Fibroblast of upper back skin (primary cell): ENCODE results near the gene NFYB.
"Not testable (repeated sequence)": the region's sequence is repeated elsewhere in the genome, so short reads cannot be mapped to it uniquely, and the experiment has no call there.

Experiments used
- DNase-seq: peaks from one replicate; pipeline ENCODE4 v3.0.0-alpha.2; 2013

NFYB gene

DNA sequence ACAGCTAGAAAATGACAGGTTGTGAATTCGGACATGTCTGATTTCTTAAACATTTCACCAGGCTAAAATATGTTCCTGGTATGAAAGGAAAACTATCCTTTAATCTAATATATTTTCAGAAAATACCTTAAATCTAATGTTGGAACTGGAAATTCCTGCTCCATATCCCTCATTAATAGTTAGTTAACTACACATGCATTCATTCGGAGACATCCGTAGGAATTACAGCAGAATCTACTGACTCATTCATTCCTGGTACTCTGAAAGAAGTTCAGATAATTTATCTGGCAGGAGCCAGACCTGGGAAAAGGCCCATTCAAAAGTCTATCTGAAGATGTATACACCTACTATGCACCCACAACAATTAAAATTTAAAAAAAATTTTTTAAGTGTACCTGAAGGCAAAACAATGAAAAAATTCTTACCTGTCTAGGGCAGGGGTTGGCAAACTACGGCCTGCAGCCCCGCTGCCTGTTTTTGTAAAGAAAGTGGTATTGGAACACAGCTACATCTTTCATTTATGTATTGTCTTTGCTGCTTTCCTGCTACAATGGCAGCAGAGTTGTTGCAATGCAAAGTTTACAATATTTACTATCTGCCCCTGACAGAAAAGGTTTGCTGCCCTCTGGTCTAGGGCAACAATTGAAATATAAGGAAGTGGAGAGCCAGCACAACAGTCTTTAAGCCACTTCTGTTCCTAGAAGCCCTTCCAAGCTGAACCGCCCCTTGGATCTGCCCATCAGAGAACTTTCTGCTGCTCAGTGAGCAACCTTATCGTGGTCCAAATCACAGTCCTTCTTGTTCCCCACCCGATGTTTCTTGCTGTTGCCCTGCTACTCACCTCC, 17.9 kb upstream of the NFYB start:
- no peak for DNase-seq

DNA sequence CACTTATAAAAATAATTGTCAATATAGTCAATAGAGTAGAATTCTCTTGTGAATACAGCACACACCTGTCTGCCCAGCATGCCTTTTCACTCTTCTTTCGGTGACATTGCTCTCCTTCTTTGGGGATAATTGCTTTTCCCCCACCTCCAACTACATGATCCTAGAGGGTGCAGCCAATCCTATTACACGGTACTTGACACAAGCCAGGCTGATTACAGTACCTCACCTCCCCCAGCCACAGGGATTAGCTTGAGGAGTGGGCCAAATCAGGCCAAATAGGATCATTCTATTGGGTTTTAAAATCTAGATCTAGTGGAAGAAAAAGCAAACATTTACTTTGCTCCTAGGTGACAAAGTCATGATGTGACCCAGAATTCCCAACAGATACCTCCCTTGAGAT, 16.8 kb upstream of the NFYB start:
- DNase-seq, result no peak

DNA sequence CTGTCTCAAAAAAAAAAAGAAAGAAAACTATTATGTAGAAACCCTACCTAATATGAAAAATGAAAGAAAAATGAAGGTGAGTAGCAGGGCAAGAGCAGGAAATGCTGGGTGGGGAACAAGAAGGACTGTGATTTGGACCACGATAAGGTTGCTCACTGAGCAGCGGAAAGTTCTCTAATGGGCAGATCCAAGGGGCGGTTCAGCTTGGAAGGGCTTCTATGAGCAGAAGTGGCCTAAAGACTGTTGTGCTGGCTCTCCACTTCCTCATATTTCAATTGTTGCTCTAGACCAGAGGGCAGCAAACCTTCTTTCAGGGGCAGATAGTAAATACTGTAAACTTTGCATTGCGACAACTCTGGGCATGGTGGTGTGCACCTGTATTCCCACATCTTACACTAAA, 16.3 kb upstream of the NFYB start:
- no peak for DNase-seq

DNA sequence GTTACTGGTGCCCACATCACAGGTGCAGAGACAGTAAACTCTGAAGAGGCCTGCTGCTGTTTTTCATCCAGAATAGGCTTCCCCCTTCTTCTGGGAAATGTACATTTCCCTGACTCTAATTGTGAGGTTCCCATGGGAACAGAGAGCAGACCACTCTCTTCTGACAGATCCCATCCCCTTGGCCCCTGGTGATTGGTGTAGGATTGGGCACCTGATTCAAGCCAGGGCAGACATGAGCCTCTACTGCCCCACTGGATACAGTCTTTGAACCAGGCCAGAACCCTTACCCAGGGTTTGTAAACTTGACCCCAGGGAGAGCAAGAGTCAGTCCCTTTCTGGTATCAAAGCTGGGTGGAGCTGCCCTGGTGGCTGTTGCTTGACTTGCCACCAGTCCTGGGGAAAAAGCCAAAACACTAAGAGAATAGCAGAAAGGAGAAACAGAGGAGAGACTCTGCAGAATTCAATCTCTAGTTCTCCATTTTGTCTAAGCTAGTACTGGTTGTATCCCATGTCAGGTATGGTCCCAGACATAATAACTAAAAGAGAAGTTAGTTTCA, 14.8 kb upstream of the NFYB start:
- no peak for DNase-seq

DNA sequence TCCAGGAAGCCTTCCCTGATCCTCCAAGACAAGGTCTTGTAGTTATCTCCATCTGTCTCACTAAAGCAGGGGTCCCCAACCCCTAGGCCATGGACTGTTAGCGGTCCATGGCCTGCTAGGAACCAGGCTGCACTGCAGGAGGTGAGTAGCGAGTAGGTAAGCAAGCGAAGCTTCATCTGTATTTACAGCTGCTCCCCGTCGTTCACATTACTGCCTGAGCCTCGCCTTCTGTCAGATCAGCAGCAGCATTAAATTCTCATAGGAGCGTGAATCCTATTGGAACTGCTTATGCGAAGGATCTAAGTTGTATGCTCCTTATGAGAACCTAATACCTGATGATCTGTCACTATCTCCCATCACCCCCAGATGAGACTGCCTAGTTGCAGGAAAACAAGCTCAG, 12.4 kb upstream of the NFYB start:
- DNase-seq, result no peak

DNA sequence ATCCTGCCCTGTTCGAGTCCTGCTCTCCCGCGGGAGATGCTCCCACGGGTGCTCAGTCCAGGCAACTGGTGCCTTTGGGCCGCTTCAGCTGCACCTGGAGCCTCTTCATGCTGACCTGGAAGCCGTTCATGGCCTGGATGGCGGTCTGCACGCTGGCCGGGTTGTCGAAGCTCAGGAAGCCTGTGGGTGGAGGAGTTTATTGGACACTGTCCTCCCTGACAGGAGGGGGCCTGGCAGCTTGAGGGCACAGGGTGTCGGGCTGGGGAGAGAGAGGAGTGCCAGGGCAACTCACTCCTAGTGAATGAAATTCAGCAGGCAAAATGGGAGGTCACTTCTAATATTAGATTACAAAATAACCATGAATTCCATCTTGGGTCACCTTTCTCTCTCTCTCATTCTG, 9.3 kb upstream of the NFYB start:
- DNase-seq, result no peak

DNA sequence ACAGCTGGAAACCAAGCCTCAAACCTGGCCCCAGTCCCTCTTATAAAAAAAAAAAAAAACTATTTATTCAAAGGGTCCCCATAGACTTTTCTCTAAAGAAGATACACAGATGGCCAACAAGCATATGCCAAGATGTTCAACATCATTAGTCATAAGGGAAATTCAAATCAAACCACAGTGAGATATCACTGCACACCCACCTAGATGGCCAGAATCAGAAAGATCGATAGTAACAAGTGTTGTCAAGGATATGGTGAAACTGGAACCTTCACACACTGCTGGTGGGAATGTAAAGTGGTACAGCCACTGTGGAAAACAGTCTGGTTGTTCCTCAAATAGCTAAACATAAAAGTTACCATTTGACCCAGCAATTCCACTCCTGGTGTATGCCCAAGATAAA, 5.9 kb upstream of the NFYB start:
- no peak for DNase-seq

DNA sequence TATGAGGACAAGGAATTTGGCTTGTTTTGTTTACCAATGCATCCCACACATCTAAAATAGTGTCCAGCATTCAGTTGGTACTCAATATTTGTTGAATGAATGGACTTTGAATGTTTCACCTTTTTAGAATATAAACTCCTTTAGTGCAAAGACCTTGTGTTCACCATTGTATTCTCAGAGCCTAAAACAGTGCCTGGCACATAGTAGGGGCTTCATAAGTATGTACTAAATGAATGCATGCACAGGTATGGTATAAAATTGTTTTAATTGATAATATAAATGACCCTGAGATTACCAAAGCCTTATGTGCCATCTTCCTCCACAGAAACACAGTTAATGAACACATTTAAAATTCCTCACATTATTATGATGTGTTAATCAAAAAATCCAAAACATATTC, 5.0 kb upstream of the NFYB start:
- DNase-seq, result no peak

DNA sequence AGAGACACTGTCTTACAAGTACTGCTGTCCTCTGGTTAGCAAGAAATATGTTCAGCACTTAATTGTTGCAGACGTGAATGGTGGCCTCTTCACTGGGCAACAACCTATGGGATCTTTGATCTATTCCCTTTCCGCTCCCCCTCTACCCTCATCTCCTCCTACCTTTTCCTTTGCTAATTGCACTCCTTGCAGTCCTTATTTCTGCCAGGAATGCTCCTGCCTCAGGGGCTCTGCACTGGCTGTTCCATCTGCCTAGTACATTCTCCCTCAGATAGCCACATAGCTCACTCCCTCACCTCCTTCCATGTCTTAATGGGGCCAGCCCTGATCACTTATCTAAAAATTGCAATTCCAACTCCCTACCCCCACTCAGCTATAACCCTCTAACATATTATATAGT, 4.5 kb upstream of the NFYB start:
- no peak for DNase-seq

DNA sequence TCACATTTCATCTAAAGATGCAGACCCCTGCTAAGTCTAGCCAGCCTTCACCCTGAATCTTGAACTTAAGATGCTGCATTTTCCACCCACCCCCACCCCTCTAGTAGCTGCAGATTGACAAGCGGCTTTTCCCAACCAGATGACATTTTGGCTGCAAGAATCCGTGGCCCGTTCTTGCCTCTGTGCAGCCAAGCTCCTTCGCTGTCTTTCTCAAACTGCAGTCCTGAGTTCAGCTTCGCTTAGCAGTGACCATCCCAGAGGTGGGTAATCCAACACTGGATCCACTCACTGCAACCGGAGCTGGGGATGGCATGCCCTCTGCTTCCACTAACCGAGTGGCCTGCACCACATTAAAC, 765 bp upstream of the NFYB start:
- DNase-seq, result peak; percentile 16

DNA sequence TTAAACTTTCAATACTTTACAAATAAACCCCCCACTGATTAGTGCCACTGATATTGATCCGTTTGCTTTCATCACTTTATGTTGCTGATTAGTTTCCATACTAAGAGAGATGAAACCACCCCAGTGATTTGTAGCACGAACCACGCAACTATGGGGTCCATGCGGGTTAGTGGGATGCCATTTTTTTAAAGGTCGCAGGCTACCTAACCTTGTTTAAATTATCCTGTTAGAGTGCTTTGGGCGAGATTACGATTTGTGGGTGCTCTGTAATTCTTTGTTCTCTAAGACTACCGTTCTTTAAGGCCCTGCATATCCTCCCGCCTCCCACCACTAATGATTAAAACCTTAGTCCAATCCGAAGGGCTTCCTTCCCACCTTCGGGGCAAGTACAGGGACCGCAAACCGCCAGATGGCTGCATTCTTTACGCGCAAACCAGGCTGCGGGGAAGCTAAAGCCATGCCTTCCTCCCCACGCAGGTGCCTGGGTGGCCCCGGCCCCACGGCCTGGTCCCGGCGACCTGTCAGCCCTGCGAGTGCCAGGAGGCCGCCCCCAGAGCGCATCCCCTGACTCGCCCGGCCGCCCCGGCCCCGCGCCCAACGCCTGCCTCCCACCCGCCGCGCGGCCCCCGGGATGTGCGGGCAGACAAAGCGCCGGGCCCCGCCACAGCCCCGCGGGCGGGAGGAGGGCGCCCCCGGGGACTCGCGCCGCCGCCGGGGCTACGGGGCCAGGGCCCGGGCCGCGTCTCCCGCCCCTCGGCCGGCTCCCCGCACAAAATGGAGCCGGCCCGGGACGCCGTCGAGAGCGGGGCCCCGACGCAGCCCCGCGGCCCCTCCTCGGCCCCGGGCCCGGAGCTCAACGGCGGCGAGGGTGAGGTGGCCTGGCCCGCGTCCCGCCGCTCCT, 759 bp downstream of the NFYB start:
- peak; percentile 60 for DNase-seq

DNA sequence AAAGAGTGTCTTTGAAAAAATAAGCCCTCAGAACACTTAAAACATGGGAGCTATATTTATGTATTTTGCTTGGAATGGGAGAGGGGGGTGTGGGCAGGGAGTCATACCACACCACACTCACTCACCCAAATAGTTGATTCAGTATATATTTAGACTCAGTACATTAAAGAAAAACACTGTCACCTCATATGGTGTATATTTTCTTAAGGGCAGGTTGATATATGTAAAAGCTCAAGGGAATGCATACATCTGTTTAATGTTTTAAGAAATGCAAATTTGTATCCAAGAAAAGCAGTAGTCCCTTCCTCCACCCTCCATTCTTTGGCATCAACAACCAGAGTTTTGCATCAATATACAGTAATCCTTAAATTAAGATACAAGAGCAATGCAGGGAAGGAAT, 1.4 kb downstream of the NFYB start:
- peak; percentile 42 for DNase-seq

DNA sequence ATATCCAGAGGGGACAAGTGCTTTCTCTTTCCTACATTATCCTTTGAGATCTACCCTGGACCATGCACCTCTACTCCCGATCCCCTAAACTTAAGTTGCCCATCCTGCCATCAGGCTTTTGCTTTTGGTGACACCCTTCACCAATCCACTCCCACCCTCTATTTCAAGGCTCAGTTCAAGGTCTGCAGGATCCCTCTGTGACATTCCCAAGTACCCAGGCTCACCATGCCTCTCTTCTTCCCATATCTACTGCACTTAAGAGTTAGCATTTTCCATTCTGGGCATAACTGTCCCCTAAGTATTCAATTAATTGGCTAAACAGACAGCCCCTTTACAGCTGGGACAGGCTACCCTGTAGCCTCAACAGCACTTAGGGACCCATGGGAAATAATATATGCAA, 3.1 kb downstream of the NFYB start:
- DNase-seq, result no peak

DNA sequence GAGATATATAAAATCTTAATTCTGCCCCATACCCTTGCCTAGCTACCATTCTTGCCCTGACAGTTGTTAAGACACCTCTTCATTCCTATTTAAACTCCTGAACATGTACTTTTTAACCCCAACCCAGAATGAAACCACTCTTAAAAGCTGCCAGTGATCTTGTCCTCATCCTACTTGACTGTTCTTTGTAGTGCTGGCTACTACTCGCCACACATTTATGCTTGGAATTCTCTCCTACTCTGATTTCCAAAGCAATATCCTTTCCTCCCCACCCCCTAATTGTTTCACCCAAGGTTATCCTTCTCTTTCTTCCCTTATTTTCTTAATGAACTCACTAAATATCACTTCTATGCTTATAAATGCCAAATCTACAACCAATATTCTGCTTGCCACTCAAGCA, 4.1 kb downstream of the NFYB start:
- DNase-seq, result peak; percentile 67

DNA sequence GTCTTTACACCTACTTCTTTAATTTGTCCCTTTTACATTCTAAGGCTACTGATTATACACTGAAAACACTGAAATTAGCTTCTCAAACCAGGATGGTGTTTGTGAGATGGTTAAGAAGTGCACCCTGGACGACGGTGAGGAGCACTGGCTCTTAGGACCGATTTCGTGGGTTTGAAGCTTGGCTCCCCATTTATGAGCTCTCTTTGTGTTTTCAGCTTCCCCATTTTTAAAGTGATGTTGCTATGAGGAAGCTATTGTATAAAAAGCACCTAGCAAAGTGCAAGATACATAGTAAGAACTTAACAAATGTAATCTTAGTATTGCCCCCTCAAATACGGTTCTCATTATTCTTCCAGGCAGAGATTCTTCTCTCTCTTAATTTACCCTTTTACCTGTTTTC, 4.7 kb downstream of the NFYB start:
- DNase-seq, result no peak

DNA sequence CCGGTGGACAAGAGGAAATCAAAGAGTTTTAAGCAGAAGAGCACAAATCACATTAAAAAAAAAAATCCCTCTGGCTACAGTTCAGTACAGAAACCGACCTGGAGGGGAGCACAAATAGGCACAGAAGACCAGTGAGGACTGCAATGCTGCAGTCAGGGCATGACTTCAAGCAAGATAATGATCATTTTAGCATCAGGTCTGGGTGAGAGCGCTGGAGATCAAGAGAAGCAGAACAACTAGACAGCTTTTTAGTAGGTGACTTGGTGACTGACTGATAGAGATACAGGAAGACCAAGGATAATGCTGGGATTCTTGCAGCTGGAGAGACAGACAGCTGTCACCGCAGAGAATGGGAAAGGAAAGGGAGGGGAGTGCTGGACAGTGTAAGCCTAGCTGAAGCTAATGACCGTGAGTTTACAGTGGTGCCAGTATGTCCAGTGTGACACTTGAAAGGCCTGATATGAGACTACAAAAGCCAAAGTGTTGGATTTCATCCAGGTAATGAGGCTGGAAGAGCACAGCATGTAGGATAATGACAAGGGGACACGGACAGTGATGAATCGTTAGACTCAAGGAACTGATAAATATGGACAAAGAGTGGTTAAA, 5.6 kb downstream of the NFYB start:
- no peak for DNase-seq

DNA sequence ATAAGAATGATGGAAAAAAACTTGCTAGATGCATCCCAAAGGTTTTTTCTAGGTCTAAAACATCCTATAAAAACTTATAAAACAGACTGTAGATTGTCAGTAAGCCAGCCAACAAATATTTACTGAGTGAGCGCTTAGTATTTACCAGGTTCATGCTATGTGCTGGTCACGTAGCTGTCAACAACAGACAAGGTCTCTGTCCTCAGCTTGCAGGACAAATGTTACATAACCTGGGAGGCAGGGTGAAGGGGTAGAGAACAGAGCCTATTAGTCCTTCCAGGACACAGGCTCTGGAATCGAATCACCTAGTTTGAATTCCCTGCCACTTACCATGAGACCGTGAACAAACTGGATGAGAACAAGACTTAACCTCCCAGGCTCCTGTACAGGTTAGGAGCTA, 6.4 kb downstream of the NFYB start:
- DNase-seq, result no peak

DNA sequence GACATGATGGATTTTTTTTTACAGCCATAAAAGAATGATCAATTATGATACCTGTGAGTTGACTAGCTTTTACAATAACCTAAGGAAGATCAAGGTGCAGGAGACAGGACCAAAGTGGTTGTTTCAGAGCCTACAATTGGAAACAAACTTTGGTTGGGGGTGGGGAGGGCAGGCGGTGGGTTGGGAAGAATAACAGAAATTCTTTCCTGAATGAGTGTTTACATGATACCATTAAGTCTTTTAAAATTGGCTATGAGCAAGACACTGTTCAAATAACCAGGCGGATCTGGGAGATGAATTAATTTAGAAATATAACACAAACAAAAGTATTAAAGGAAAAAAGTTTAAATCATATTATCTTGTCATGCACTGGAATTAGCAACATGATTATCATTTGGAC, 7.2 kb downstream of the NFYB start:
- DNase-seq, result no peak

DNA sequence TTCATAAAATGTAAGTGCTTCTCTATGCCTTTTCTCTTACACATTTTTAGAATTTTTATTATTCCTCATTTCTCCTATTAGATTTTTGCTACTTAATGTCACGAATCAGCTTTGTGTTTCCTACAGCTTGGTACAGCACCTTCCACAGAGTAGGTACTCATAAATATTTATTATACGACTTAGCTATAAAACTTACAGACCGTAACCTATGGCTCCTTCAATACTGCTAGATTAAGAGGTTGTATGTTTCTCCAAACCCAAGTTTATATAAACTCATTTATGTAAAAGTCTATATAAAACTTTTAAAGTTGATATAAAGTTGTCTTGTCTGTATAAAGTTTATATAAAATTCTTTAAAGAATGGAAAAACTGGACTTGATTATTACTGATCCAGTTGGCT, 11.5 kb downstream of the NFYB start:
- DNase-seq, result no peak

DNA sequence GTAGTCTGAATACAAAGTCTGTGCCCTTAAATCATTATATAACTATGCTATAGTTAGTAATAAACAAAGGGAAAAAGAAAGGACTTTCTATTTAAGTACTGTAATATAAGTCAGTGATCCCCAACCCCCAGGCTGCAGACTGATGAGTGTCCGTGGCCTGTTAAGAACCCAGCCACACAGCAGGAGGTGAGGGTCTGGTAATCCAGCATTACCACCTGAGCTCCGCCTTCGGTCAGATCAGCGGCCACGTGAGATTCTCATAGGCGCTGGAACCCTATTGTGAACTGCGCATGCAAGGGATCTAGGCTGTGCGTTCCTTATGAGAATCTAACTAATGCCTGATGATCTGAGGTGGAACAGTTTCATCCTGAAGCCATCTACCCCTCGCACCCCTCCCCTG, 15.7 kb downstream of the NFYB start:
- DNase-seq, result no peak

DNA sequence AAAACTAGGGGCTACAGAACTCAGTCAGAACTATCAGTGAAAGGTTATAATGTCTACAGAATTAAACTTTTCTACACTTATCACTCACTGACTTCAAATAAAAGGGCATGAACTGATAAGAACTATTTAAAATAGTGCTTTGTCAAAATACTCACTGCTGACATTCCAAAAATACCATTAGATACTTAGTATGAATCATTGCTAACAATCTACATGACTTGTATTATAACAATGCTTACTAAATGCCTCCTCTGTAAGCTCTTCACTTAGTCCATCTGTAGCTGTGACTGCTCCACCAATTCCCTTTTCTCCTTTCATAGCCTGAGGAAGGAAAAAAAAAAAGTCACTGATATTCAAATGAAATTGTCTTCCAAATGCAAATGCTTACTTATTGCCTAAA, 17.0 kb downstream of the NFYB start:
- DNase-seq, result peak; percentile 69

DNA sequence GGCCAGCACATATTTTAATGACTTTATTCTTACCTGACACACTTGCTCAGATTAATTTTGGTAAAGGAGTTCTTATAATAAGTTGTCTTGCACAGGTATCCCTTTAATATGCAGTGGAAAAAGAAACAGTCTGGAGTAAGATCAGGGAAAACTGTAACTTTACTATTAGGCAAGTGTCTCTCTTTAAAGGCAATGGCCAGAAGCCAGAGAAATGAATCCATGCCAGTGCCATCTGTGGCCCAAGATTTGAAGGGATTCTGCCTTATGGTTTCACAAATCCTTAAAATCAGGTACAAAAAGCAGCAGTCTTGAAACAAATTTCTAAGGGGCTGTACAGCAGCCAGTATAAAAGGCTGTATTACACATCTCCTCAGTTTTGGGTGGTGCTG, 22.4 kb downstream of the NFYB start:
- no peak for DNase-seq

DNA sequence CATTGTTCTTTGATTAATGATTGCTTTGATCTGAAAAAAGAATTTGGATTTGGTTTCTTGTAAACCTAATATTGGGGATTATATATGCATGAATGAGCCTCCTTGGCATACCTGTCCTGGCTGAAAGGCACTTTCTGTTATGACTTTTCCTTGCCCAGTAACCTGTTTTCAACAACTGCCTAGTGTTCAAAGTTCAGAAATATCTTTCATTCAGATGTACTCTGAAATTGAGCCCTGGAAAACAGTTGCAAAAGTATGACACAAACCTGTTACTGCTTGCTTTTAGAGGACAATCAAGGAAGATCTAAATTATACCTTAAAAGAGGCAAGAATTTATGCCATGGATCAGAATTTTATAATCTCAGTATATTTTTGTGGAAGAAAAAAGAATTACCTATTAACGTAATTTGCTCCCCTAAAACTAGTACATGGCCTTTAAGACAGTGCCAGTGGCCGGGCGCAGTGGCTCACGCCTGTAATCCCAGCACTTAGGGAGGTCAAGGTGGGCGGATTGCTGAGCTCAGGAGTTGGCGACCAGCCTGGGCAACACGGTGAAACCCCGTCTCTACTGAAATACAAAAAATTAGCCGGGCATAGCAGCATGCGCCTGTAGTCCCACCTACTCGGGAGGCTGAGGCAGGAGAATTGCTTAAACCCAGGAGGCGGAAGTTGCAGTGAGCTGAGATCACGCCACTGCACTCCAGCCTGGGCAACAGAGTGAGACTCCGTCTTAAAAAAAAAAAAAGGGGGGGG, 23.0 kb downstream of the NFYB start:
- not testable (repeated sequence) for DNase-seq
